ENCODE results near the gene CYP3A7. TPM values are rescaled to one million over a fixed set of nuclear protein-coding genes. Genes with fewer than 3 reads are reported as not detected.

CYP3A7 gene
- total and polyA plus RNA-seq, 2 of the 4 experiments (the other 2 are of a cell fraction): not detected

- Histone ChIP-seq H3K4ac (ENCODE audit: low read depth, low read length) (no peak overlapping the region), H2BK120ac (ENCODE audit: low read depth, low read length) (no peak overlapping the region), H2BK15ac (ENCODE audit: low read depth, low read length) (no peak overlapping the region), H3K18ac (ENCODE audit: low read depth, low read length) (no peak overlapping the region), H3K9me3 (ENCODE audit: control insufficient read depth, insufficient read depth, low read length) (no peaks in the 10 kb centered on the region), H4K8ac (ENCODE audit: low read depth in 2 of 2, low read length in 2 of 2) (no peak overlapping the region), H4K91ac (ENCODE audit: insufficient read depth, low read depth, low read length) (no peak overlapping the region), H3K36me3 (ENCODE audit: control insufficient read depth, insufficient read depth, low read length) (no peaks in the 10 kb centered on the region), H2BK5ac (ENCODE audit: low read depth, low read length, poor library complexity, severe bottlenecking) (no peak overlapping the region), H3K14ac (replicated peaks; ENCODE audit: low read depth, low read length) (no peak overlapping the region), H3K56ac (ENCODE audit: extremely low read depth, insufficient read depth, low read length) (no peak overlapping the region), H3K27me3 (ENCODE audit: control insufficient read depth, insufficient read depth, low read length) (no peaks in the 10 kb centered on the region), H3K4me3 (ENCODE audit: insufficient read depth, low read depth, low read length) (no peak overlapping the region), H3K4me2 (ENCODE audit: low read depth, low read length) (no peak overlapping the region), H2AK5ac (ENCODE audit: low read depth, low read length) (no peak overlapping the region), H3K9me1 (ENCODE audit: insufficient read depth, low read length) (0 out of 2 replicates have a peak, but pooled peaks cover 3% of the 10 kb centered on the region), H3K23ac (ENCODE audit: low read depth, low read length) (no peak overlapping the region), H2AFZ (replicated peaks; ENCODE audit: low read length, poor library complexity) (no peak overlapping the region), H4K20me1 (ENCODE audit: insufficient read depth, low read length) (no peaks in the 10 kb centered on the region), H4K5ac (ENCODE audit: low read depth, low read length) (no peak overlapping the region), H2AK9ac (replicated peaks; ENCODE audit: low read depth, low read length, poor library complexity) (no peak overlapping the region), H3K79me1 (ENCODE audit: low read depth in 1 of 2, low read length in 2 of 2) (no peaks in the 10 kb centered on the region), H3K27ac (ENCODE audit: insufficient read depth, low read length) (no peak overlapping the region), H2BK20ac (ENCODE audit: low read depth, low read length) (no peak overlapping the region), H3K9ac (ENCODE audit: low read depth, low read length) (no peak overlapping the region), H3K4me1 (ENCODE audit: control insufficient read depth, insufficient read depth, low read length) (no peaks in the 10 kb centered on the region)
- no peak for ATAC-seq (ENCODE audit: low read depth)
- no peak for TF ChIP-seq USF2 (IDR thresholded peaks at IDR 0.05; ENCODE audit: low read depth, low read length)
- TF ChIP-seq MAZ (IDR thresholded peaks at IDR 0.05; ENCODE audit: borderline replicate concordance, low read depth, low read length): no peak
- no peak for TF ChIP-seq RCOR1 (IDR thresholded peaks at IDR 0.05; ENCODE audit: insufficient replicate concordance, low read length)
- no peak for TF ChIP-seq BHLHE40 (IDR thresholded peaks at IDR 0.05; ENCODE audit: low read depth, low read length)
- no peak for TF ChIP-seq MXI1 (IDR thresholded peaks at IDR 0.05; ENCODE audit: borderline replicate concordance, low read depth, low read length)
- TF ChIP-seq CHD1 (IDR thresholded peaks at IDR 0.05; ENCODE audit: low read depth, low read length): no peak
- no peak for DNase-seq
- intact Hi-C loops (cut with micrococcal nuclease): no loop called here
- CTCF ChIA-PET: no interaction called here
- POLR2A ChIA-PET (ENCODE audit: unreplicated experiment): no interaction called here
- dilution Hi-C loops (cut with HindIII; ENCODE audit: low sequenced_read_pairs, unreplicated experiment): no loop called here
- in situ Hi-C loops (cut with MboI; ENCODE audit: low sequenced_read_pairs): no loop called here
- BruUV-seq (replicated peaks): no TSS peak
- WGBS, 2 experiments (ENCODE audit: extremely low coverage in 2 of 2, insufficient read length in 1 of 2): no CpG with 5 or more reads among the region's 7 CpGs
Measured at GRCh38 chr7:99672573-99672972, 62.4 kb downstream of the CYP3A7 start.

Data from IMR-90 (cell line).